NCI-H2081 treated with DMSO at 0.1 percent for 48 hours (cell line): ENCODE measurements around the gene CHST1.

ENCODE experiments used
- DNase-seq: peaks from one replicate; lab custom pipeline; 2025; lab: John Stamatoyannopoulos, UW

Gene CHST1

GRCh38 chr11:45606514-45607281 is 58.7 kb downstream of the CHST1 start:
- no peak for DNase-seq

GRCh38 chr11:45605051-45605450 is 60.4 kb downstream of the CHST1 start:
- DNase-seq = no peak

- DNase-seq = no peak
Observed at GRCh38 chr11:45603946-45604682, 61.3 kb downstream of the CHST1 start.

GRCh38 chr11:45599161-45599943 is 66.1 kb downstream of the CHST1 start:
- no peak for DNase-seq
